GM18505 (cell line): ENCODE data around the gene MRNIP.
"Not testable (repeated sequence)": the region's sequence is repeated elsewhere in the genome, so short reads cannot be mapped to it uniquely, and the experiment has no call there.

ENCODE experiments used
- ATAC-seq: cut with Tn5 transposase; IDR thresholded peaks from one replicate; pipeline ENCODE4 v1.9.1; 2021; ENCODE audit not compliant: unreplicated experiment
- POLR2A ChIP-seq: IDR thresholded peaks from 4 replicates; pipeline ENCODE4 v1.6.1; 2011; ENCODE audit warnings: borderline replicate concordance; ENCODE audit not compliant: insufficient read depth, insufficient read length; ENCODE audit errors: extremely low read depth

MRNIP gene

GRCh38 chr5:179872055-179872827, 13.6 kb upstream of the MRNIP start:
- TF ChIP-seq POLR2A, result no peak
- ATAC-seq, result no peak

GRCh38 chr5:179871533-179871932, 12.9 kb upstream of the MRNIP start:
- not testable (repeated sequence) for ATAC-seq

GRCh38 chr5:179870952-179871351, 12.3 kb upstream of the MRNIP start:
- no peak for ATAC-seq
- TF ChIP-seq POLR2A, result no peak

GRCh38 chr5:179870403-179870903, 11.8 kb upstream of the MRNIP start:
- no peak for TF ChIP-seq POLR2A
- ATAC-seq, result no peak

- no peak for TF ChIP-seq POLR2A
- no peak for ATAC-seq
Measured at GRCh38 chr5:179869641-179870402, 11.2 kb upstream of the MRNIP start.

GRCh38 chr5:179869101-179869500, 10.5 kb upstream of the MRNIP start:
- TF ChIP-seq POLR2A, result no peak
- ATAC-seq, result no peak

GRCh38 chr5:179868541-179868940, 9.9 kb upstream of the MRNIP start:
- TF ChIP-seq POLR2A, result no peak

GRCh38 chr5:179867476-179867875, 8.9 kb upstream of the MRNIP start:
- TF ChIP-seq POLR2A, result no peak
- ATAC-seq, result no peak

More at GRCh38 chr5:179868541-179868940, 9.9 kb upstream of the MRNIP start:
- ATAC-seq, result no peak

GRCh38 chr5:179867079-179867465, 8.5 kb upstream of the MRNIP start:
- no peak for TF ChIP-seq POLR2A
- no peak for ATAC-seq

GRCh38 chr5:179866241-179867078, 7.8 kb upstream of the MRNIP start:
- TF ChIP-seq POLR2A, result no peak
- ATAC-seq, result no peak

- ATAC-seq, result no peak
- no peak for TF ChIP-seq POLR2A
Measured at GRCh38 chr5:179865491-179866240, 7.0 kb upstream of the MRNIP start.

- no peak for ATAC-seq
- no peak for TF ChIP-seq POLR2A
Measured at GRCh38 chr5:179864686-179865085, 6.1 kb upstream of the MRNIP start.
